ENCODE measurements around the gene PGAM2. TPM values are rescaled to one million over a fixed set of nuclear protein-coding genes. Genes with fewer than 3 reads are reported as not detected.

PGAM2 gene
- total RNA-seq, 1 experiment from 2014 or later = 8.7 TPM

DNA sequence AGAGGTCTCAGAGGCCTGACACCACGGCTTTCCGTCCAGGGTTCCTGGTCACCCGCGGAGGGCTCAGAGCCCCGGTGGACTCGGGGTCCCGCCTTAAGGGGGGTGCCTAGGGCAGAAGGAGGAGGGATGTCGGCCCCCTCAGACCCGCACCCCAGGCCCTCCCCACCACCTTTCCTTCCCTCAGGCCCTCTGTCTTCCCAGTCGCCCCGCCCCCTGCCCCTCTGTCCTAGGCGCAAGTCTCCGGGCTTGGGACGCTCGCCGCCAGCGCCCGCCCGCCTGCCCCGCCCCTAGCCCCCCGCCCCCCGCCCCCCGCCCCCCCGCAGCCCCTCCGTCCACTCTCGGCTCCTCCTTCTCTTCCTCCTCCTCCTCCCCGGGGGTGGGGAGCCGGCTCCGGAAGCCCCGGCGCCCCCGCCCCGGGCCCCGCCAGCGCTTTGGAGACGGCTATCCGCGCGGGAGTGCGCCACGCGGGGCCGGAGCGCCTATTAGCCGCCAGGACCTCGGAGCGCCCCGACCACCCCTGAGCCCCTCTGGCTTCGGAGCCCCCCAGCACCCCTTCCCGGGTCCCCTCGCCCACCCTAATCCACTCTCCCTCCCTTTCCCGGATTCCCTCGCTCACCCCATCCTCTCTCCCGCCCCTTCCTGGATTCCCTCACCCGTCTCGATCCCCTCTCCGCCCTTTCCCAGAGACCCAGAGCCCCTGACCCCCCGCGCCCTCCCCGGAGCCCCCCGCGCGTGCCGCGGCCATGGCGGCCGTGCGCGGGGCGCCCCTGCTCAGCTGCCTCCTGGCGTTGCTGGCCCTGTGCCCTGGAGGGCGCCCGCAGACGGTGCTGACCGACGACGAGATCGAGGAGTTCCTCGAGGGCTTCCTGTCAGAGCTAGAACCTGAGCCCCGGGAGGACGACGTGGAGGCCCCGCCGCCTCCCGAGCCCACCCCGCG is 38.8 kb upstream of the PGAM2 start, which contains the start of gene AEBP1:
AEBP1 (plus strand) TSS at position 423 of the 937 bp plus-strand sequence; CDS start at position 744, 321 bp downstream.
- no peak within 1 kb of the TSS for H2AFZ ChIP-seq (ENCODE audit: low read length)
- no peak within 1 kb of the TSS for H2BK12ac ChIP-seq (ENCODE audit: insufficient read length, low read depth, low read length)
- no peaks in the 10 kb centered on the region for H4K20me1 ChIP-seq (ENCODE audit: control insufficient read depth, insufficient read depth, insufficient read length)
- WGBS (ENCODE audit: extremely low coverage, insufficient read length, low lambda C conversion rate) = no CpG with 5 or more reads among the region's 87 CpGs
- H3K9ac ChIP-seq (ENCODE audit: extremely low read depth, insufficient read length, low read length) = no peak within 1 kb of the TSS
- Mint-ChIP-seq H3K9me3 (no peaks in the 10 kb centered on the region), H3K4me1 (peaks cover 11 to 21% of the 10 kb centered on the region in 2 experiments), H3K4me3 (peak within 1 kb of the TSS; percentile 74 to 85), H3K27me3 (ENCODE audit: low read depth) (peaks cover 32% of the 10 kb centered on the region), H3K27ac (no peak within 1 kb of the TSS), H3K36me3 (ENCODE audit: insufficient read depth in 1 of 3, low read depth in 3 of 3) (peaks cover 0 to 6% (median 2%) of the 10 kb centered on the region in 3 experiments; a peak in 4 of 7 replicates)
- no peak within 1 kb of the TSS for H4K91ac ChIP-seq (ENCODE audit: insufficient read length, low read depth, low read length)
- H3T11ph ChIP-seq (ENCODE audit: low read length) = no peak within 1 kb of the TSS
- no peak within 1 kb of the TSS for H2BK120ac ChIP-seq (ENCODE audit: low read depth, low read length, poor library complexity, severe bottlenecking)
- no peaks in the 10 kb centered on the region; the same call in 1 of the 2 replicates for H3K27me3 ChIP-seq (ENCODE audit: insufficient read depth, low read length)
- H3K23me2 ChIP-seq (ENCODE audit: insufficient read length, low read depth, low read length, poor library complexity, severe bottlenecking) = peaks cover 10% of the 10 kb centered on the region
- peak; percentile 73 for DNase-seq
- no peaks in the 10 kb centered on the region for H3K79me1 ChIP-seq (ENCODE audit: insufficient read depth, low read depth, low read length, poor library complexity, severe bottlenecking)
- H3K23ac ChIP-seq (ENCODE audit: insufficient read length, low read depth, low read length) = no peak within 1 kb of the TSS
- no peak within 1 kb of the TSS for H3K4ac ChIP-seq (ENCODE audit: low read depth, low read length)
- no peak within 1 kb of the TSS for H2BK5ac ChIP-seq (ENCODE audit: insufficient read length, low read length)
- no peaks in the 10 kb centered on the region for H3K79me2 ChIP-seq (ENCODE audit: insufficient read depth, low read length)
- no peak within 1 kb of the TSS for H4K5ac ChIP-seq (ENCODE audit: insufficient read length, low read depth, low read length)
- TF ChIP-seq, protein P1, sequence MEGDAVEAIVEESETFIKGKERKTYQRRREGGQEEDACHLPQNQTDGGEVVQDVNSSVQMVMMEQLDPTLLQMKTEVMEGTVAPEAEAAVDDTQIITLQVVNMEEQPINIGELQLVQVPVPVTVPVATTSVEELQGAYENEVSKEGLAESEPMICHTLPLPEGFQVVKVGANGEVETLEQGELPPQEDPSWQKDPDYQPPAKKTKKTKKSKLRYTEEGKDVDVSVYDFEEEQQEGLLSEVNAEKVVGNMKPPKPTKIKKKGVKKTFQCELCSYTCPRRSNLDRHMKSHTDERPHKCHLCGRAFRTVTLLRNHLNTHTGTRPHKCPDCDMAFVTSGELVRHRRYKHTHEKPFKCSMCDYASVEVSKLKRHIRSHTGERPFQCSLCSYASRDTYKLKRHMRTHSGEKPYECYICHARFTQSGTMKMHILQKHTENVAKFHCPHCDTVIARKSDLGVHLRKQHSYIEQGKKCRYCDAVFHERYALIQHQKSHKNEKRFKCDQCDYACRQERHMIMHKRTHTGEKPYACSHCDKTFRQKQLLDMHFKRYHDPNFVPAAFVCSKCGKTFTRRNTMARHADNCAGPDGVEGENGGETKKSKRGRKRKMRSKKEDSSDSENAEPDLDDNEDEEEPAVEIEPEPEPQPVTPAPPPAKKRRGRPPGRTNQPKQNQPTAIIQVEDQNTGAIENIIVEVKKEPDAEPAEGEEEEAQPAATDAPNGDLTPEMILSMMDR (conservative IDR thresholded peaks at IDR 0.05) = no peak
- peak within 1 kb of the TSS; percentile 52 for H3K4me2 ChIP-seq (ENCODE audit: insufficient read depth, insufficient read length, low read length)
- no peak within 1 kb of the TSS for H3K18ac ChIP-seq (ENCODE audit: insufficient read length, low read depth, low read length)
- no peaks in the 10 kb centered on the region; the same call in 1 of the 2 replicates for H3K4me1 ChIP-seq (ENCODE audit: insufficient read depth, low read length)
- no peak within 1 kb of the TSS for H2BK20ac ChIP-seq (ENCODE audit: low read depth, low read length, poor library complexity, severe bottlenecking)
- no peak within 1 kb of the TSS for H4K8ac ChIP-seq (replicated peaks; ENCODE audit: insufficient read length, low read depth, low read length)
- H2BK15ac ChIP-seq (ENCODE audit: low read depth, low read length) = no peak within 1 kb of the TSS
- no peak within 1 kb of the TSS for H2AK5ac ChIP-seq (ENCODE audit: insufficient read length, low read length)
- no peak within 1 kb of the TSS for H3K56ac ChIP-seq (ENCODE audit: insufficient read length, low read depth, low read length)
- no peak within 1 kb of the TSS for H3K27ac ChIP-seq (ENCODE audit: insufficient read length, low read depth, low read length)
- no peaks in the 10 kb centered on the region for H3K9me3 ChIP-seq (ENCODE audit: control insufficient read depth, low read depth, low read length)
- H3K14ac ChIP-seq (ENCODE audit: insufficient read depth, low read length) = no peak within 1 kb of the TSS

All from H9 (cell line).